ENCODE data around the gene ARHGAP24. TPM values are rescaled to one million over a fixed set of nuclear protein-coding genes. Genes with fewer than 3 reads are reported as not detected.

Gene ARHGAP24
- total RNA-seq, 1 experiment from 2014 or later, result 2.1 TPM

DNA sequence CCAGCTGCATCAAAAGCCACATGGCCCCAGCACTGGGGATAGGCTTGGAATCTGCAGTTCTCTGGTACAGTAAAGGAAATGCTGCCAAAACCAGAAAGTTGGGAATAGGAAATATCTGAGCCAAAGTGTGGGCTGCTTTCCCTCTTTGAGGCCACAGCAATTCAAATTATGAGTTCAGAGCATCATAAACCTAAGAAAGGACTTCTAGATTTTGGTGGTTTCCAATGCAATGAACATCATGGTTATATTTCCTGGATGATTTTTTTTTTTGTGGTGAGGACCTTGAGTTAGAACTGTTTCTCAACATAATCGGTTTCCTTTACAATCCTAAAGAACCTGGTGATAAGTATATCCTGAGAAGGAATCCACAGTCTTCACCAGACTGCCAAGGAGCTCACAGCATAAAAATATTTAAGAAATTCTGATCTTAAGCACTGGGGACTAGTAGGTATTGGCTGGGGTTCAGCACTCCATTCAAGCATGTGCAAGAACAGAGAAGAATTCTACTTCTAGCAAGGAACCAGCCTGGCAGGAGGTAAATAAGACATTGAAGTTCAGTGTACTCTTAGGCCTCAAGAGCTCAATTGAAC, 29.8 kb upstream of the ARHGAP24 start (continued):
- TF ChIP-seq MYBL2 (CRISPR knock-in tag; IDR thresholded peaks at IDR 0.05) (no peak), ZNF121 (CRISPR knock-in tag; IDR thresholded peaks at IDR 0.05) (no peak)

DNA sequence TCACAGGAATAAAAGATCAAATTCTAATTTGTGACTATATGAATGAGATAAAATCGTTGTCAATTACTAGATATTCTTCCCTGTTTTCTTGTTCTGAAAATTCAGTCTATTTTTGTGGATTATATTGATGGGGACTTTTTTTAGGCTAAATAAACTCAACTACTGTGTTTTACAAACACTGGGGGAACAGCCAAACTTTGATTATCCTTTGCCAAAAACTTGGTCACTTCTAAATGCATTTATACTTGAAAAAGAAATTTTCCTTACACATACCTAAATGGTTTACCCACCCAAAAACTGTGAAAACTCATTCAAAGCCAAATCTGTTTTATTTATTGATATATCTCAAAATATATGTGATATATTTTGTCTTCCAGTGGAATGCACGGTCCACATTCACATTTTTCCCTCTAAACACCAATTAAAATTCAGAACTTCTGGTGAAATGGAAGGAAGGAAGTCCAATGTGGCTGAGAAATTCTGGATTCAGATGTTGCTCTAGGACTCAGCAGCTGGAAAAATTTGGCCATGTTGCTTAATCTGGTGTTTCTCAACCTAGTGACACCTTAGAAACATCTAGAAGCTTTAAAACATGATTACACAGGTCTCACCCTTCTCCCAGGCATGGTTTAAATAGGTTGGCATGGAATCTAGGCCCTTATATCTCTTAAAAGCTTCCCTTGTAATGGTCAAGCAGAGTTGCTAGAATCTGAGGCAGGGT, 28.6 kb upstream of the ARHGAP24 start:
- ChIA-PET POLR2A (interaction anchor here (0.7 kb wide), 1 partner anchor 254 kb away, joined by 3 read pairs; no protein-coding TSS in a partner anchor), CTCF (no interaction called here)
- Mint-ChIP-seq H3K36me3 (no peaks in the 10 kb centered on the region), H3K4me3 (no peak overlapping the region), H3K27ac (no peak overlapping the region), H3K27me3 (ENCODE audit: low read depth) (no peaks in the 10 kb centered on the region), H3K9me3 (no peaks in the 10 kb centered on the region), H3K4me1 (no peaks in the 10 kb centered on the region)
- TF ChIP-seq, protein P1, sequence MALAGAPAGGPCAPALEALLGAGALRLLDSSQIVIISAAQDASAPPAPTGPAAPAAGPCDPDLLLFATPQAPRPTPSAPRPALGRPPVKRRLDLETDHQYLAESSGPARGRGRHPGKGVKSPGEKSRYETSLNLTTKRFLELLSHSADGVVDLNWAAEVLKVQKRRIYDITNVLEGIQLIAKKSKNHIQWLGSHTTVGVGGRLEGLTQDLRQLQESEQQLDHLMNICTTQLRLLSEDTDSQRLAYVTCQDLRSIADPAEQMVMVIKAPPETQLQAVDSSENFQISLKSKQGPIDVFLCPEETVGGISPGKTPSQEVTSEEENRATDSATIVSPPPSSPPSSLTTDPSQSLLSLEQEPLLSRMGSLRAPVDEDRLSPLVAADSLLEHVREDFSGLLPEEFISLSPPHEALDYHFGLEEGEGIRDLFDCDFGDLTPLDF (CRISPR knock-in tag; IDR thresholded peaks at IDR 0.05), result no peak
- TF ChIP-seq CREB1 (CRISPR knock-in tag; IDR thresholded peaks at IDR 0.05) (no peak), ZNF232 (CRISPR knock-in tag; IDR thresholded peaks at IDR 0.05) (no peak)
- TF ChIP-seq, protein P2, sequence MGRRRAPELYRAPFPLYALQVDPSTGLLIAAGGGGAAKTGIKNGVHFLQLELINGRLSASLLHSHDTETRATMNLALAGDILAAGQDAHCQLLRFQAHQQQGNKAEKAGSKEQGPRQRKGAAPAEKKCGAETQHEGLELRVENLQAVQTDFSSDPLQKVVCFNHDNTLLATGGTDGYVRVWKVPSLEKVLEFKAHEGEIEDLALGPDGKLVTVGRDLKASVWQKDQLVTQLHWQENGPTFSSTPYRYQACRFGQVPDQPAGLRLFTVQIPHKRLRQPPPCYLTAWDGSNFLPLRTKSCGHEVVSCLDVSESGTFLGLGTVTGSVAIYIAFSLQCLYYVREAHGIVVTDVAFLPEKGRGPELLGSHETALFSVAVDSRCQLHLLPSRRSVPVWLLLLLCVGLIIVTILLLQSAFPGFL (CRISPR knock-in tag; IDR thresholded peaks at IDR 0.05; ENCODE audit: borderline replicate concordance), result no peak
- no peak for ATAC-seq
- DNase-seq (ENCODE audit: low spot score), result no peak

GRCh38 chr4:85448906-85449890, 25.8 kb upstream of the ARHGAP24 start:
- TF ChIP-seq ZBTB43 (CRISPR knock-in tag; IDR thresholded peaks at IDR 0.05) (no peak), KAT7 (CRISPR knock-in tag; IDR thresholded peaks at IDR 0.05; ENCODE audit: borderline replicate concordance) (no peak), EMX1 (CRISPR knock-in tag; IDR thresholded peaks at IDR 0.05) (no peak), ZNF416 (CRISPR knock-in tag; IDR thresholded peaks at IDR 0.05) (no peak), RELA (CRISPR knock-in tag; IDR thresholded peaks at IDR 0.05; ENCODE audit: borderline replicate concordance) (no peak), GRHL2 (CRISPR knock-in tag; IDR thresholded peaks at IDR 0.05; ENCODE audit: insufficient replicate concordance, severe bottlenecking) (no peak), ZNF671 (CRISPR knock-in tag; IDR thresholded peaks at IDR 0.05) (no peak), PRRX2 (CRISPR knock-in tag; IDR thresholded peaks at IDR 0.05) (no peak)
- TF ChIP-seq, protein P3, sequence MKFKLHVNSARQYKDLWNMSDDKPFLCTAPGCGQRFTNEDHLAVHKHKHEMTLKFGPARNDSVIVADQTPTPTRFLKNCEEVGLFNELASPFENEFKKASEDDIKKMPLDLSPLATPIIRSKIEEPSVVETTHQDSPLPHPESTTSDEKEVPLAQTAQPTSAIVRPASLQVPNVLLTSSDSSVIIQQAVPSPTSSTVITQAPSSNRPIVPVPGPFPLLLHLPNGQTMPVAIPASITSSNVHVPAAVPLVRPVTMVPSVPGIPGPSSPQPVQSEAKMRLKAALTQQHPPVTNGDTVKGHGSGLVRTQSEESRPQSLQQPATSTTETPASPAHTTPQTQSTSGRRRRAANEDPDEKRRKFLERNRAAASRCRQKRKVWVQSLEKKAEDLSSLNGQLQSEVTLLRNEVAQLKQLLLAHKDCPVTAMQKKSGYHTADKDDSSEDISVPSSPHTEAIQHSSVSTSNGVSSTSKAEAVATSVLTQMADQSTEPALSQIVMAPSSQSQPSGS (CRISPR knock-in tag; IDR thresholded peaks at IDR 0.05; ENCODE audit: borderline replicate concordance, low read depth), result no peak
- ATAC-seq (no peak), DNase-seq (ENCODE audit: low spot score) (no peak)
- H3K27me3 Mint-ChIP-seq (ENCODE audit: low read depth), result no peaks in the 10 kb centered on the region
- no peaks in the 10 kb centered on the region for H3K4me1 Mint-ChIP-seq
- ChIA-PET CTCF (no interaction called here), POLR2A (no interaction called here)
- H3K36me3 Mint-ChIP-seq, result no peaks in the 10 kb centered on the region
- no peak overlapping the region for H3K4me3 Mint-ChIP-seq
- no peaks in the 10 kb centered on the region for H3K9me3 Mint-ChIP-seq
- no peak overlapping the region for H3K27ac Mint-ChIP-seq
